SK-N-SH (cell line): ENCODE data around the gene ACTL10. TPM values are rescaled to one million over a fixed set of nuclear protein-coding genes. Genes with fewer than 3 reads are reported as not detected.

ENCODE experiments used
- CTCF ChIA-PET: fragments of 300-600, 350-600 bp; formaldehyde crosslinking; extraction: SDS; loops from one replicate; lab custom pipeline; 2021; lab: Yijun Ruan, JAX
- POLR2A ChIA-PET: fragments of 350-600 bp; sonication (Branson Sonifier 250); formaldehyde crosslinking; extraction: SDS; loops from one replicate; lab custom pipeline; 2020; ENCODE audit warnings: antibody characterized with exemption, inconsistent platforms; lab: Yijun Ruan, JAX
- DNase-seq: peaks from one replicate; pipeline ENCODE4 v3.0.0; 2012
- H2AFZ ChIP-seq: fragments of 200-600 bp; sonication (generic); 2 replicates; pipeline ENCODE4 v1.8.1; 2016; ENCODE audit warnings: antibody characterized with exemption, mild to moderate bottlenecking, low read depth
- H3F3A ChIP-seq: fragments of 200-600 bp; sonication (generic); replicated peaks from 2 replicates; pipeline ENCODE3; 2016; ENCODE audit warnings: antibody characterized with exemption, mild to moderate bottlenecking; ENCODE audit not compliant: insufficient read depth
- H3K27ac ChIP-seq, 2 experiments: fragments of 200-500 bp in 1 of 2; fragments of 200-600 bp in 1 of 2; sonication (Bioruptor generic) in 1 of 2; sonication (generic), shearing (Covaris generic) in 1 of 2; 2 replicates each; pipeline versions ENCODE4 v1.5.1 to v1.6.1; 2014 to 2016; ENCODE audit warnings: low read depth in 2 of 2, inconsistent platforms in 1 of 2, low read length in 1 of 2, mild to moderate bottlenecking in 1 of 2, mixed read lengths in 1 of 2
- H3K27me3 ChIP-seq: fragments of 200-600 bp; sonication (generic), shearing (Covaris generic); 2 replicates; pipeline ENCODE4 v1.6.1; 2016; ENCODE audit warnings: mixed run types; ENCODE audit not compliant: insufficient read depth
- H3K36me3 ChIP-seq, 2 experiments: fragments of 200-500 bp in 1 of 2; fragments of 200-600 bp in 1 of 2; sonication (Bioruptor generic) in 1 of 2; sonication (generic) in 1 of 2; replicated peaks in 1 of 2; 2 replicates each; pipeline versions ENCODE3 to v1.5.1; 2014 to 2016; ENCODE audit warnings: low read length in 1 of 2, mild to moderate bottlenecking in 1 of 2; ENCODE audit not compliant: insufficient read depth in 2 of 2, control insufficient read depth in 1 of 2
- H3K4me1 ChIP-seq, 2 experiments: fragments of 200-500 bp in 1 of 2; fragments of 200-600 bp in 1 of 2; sonication (Bioruptor generic) in 1 of 2; sonication (generic), shearing (Covaris generic) in 1 of 2; 2 replicates each; pipeline versions ENCODE4 v1.5.1 to v1.6.1; 2014 to 2016; ENCODE audit warnings: low read depth in 1 of 2, low read length in 1 of 2, mixed run types in 1 of 2; ENCODE audit not compliant: insufficient read depth in 2 of 2, control insufficient read depth in 1 of 2
- H3K4me2 ChIP-seq: fragments of 200-600 bp; sonication (generic), shearing (Covaris generic); 2 replicates; pipeline ENCODE4 v1.6.1; 2017; ENCODE audit warnings: mixed run types
- H3K4me3 ChIP-seq, 2 experiments: fragments of 200-500 bp in 1 of 2; fragments of 200-600 bp in 1 of 2; sonication (Bioruptor generic) in 1 of 2; sonication (generic), shearing (Covaris generic) in 1 of 2; 2 replicates each; pipeline versions ENCODE4 v1.5.1 to v1.8.1; 2014 to 2016; ENCODE audit warnings: low read depth in 2 of 2, inconsistent platforms in 1 of 2, low read length in 1 of 2, mild to moderate bottlenecking in 1 of 2, mixed read lengths in 1 of 2, moderate library complexity in 1 of 2
- H3K79me2 ChIP-seq: fragments of 200-600 bp; sonication (generic); 2 replicates; pipeline ENCODE4 v1.8.1; 2017; ENCODE audit warnings: mild to moderate bottlenecking; ENCODE audit not compliant: insufficient read depth
- H3K9ac ChIP-seq: fragments of 200-600 bp; sonication (generic); 2 replicates; pipeline ENCODE4 v1.6.1; 2017; ENCODE audit warnings: mixed run types
- H3K9me2 ChIP-seq: fragments of 200-600 bp; sonication (generic); 2 replicates; pipeline ENCODE4 v1.6.1; 2017; ENCODE audit warnings: mixed run types
- H3K9me3 ChIP-seq: fragments of 200-600 bp; sonication (generic); 2 replicates; pipeline ENCODE4 v1.6.1; 2017; ENCODE audit warnings: mixed run types, mild to moderate bottlenecking, moderate library complexity
- H4K20me1 ChIP-seq: fragments of 200-600 bp; sonication (generic); 2 replicates; pipeline ENCODE4 v1.6.1; 2017; ENCODE audit warnings: mild to moderate bottlenecking, mixed run types; ENCODE audit not compliant: insufficient read depth
- CHD2 ChIP-seq: fragments of 150-350 bp; IDR thresholded peaks from 2 replicates; pipeline ENCODE4 v1.6.1; 2018; ENCODE audit warnings: low read length; ENCODE audit not compliant: partially characterized antibody
- CTCF ChIP-seq: fragments of 200-600 bp; sonication (generic); IDR thresholded peaks from 2 replicates; pipeline ENCODE4 v1.6.1; 2017; ENCODE audit warnings: antibody characterized with exemption, mild to moderate bottlenecking, moderate library complexity
- EP300 ChIP-seq, 2 experiments: IDR thresholded peaks; 2 replicates each; pipeline versions ENCODE4 v1.4.0 to v1.6.1; 2012; ENCODE audit warnings: borderline replicate concordance in 1 of 2, low read depth in 1 of 2, low read length in 1 of 2
- GABPA ChIP-seq: IDR thresholded peaks from 2 replicates; pipeline ENCODE4 v1.4.0; 2012; ENCODE audit warnings: low read depth, mild to moderate bottlenecking
- GATA2 ChIP-seq: sonication (generic); formaldehyde crosslinking; IDR thresholded peaks from 2 replicates; pipeline ENCODE4 v1.5.0; 2020; ENCODE audit warnings: mild to moderate bottlenecking, missing genetic modification reagents
- JUND ChIP-seq: IDR thresholded peaks from 2 replicates; pipeline ENCODE4 v1.4.0; 2012
- MAX ChIP-seq: IDR thresholded peaks from 2 replicates; pipeline ENCODE4 v1.4.0; 2012; ENCODE audit warnings: low read depth
- MEF2A ChIP-seq: IDR thresholded peaks from 2 replicates; pipeline ENCODE4 v1.4.0; 2012; ENCODE audit warnings: low read depth, borderline replicate concordance
- MXI1 ChIP-seq: IDR thresholded peaks from 2 replicates; pipeline ENCODE4 v1.6.1; 2012; ENCODE audit warnings: mild to moderate bottlenecking, low read depth, low read length, improper control_type of control experiment
- PBX3 ChIP-seq: IDR thresholded peaks from 2 replicates; pipeline ENCODE4; 2012
- RAD21 ChIP-seq: IDR thresholded peaks from 2 replicates; pipeline ENCODE4 v1.6.1; 2012; ENCODE audit warnings: mild to moderate bottlenecking, low read length
- SIN3A ChIP-seq: IDR thresholded peaks from 2 replicates; pipeline ENCODE4 v1.6.1; 2012; ENCODE audit warnings: low read depth, mild to moderate bottlenecking, low read length, moderate library complexity, borderline replicate concordance
- SMC3 ChIP-seq: IDR thresholded peaks from 2 replicates; pipeline ENCODE4 v1.6.1; 2012; ENCODE audit warnings: low read depth, low read length, improper control_type of control experiment
- USF1 ChIP-seq: IDR thresholded peaks from 2 replicates; pipeline ENCODE4 v1.4.0; 2012; ENCODE audit warnings: low read depth, borderline replicate concordance
- YY1 ChIP-seq: IDR thresholded peaks from 2 replicates; pipeline ENCODE4 v1.4.0; 2012; ENCODE audit warnings: low read depth, mild to moderate bottlenecking
- ZBTB33 ChIP-seq: IDR thresholded peaks from 2 replicates; pipeline ENCODE4 v1.4.0; 2012; ENCODE audit warnings: low read depth, borderline replicate concordance
- WGBS: methylation state at CpG from one replicate; pipeline ENCODE4 v1.1.6; 2017; ENCODE audit warnings: low lambda C conversion rate; 5-methylcytosine and 5-hydroxymethylcytosine counted together
- polyA plus RNA-seq, 3 experiments: library from polyadenylated mRNA; depleted of rRNA; stranded (reverse); fragments of >200 nt; gene quantifications; 2 replicates each; pipeline ENCODE4 v1.2.3, GENCODE V29; 2012

ACTL10 gene
- polyA plus RNA-seq, 1 of the 3 experiments (the other 2 are of a cell fraction), result 0.25 TPM

- CTCF ChIA-PET, result interaction anchor here (1.0 kb wide), 1 partner anchor 82 kb away, joined by 4 read pairs; no protein-coding TSS in a partner anchor
- no CpG with 5 or more reads among the region's 21 CpGs for whole genome bisulfite sequencing
- POLR2A ChIA-PET, result no interaction called here
- no peaks in the 10 kb centered on the region for H3K79me2 ChIP-seq
- no peak for TF ChIP-seq GABPA
- TF ChIP-seq PBX3, result no peak
- no peak for TF ChIP-seq ZBTB33
- no peak for TF ChIP-seq SMC3
- no peak for TF ChIP-seq USF1
- no peak for TF ChIP-seq CHD2
- TF ChIP-seq MXI1, result no peak
- TF ChIP-seq GATA2 (CRISPR knock-in tag), result no peak
- no peak for TF ChIP-seq MAX
- no peak for TF ChIP-seq RAD21
- no peak for TF ChIP-seq JUND
- no peak for TF ChIP-seq CTCF
- TF ChIP-seq EP300 (IDR thresholded peaks at IDR 0.05; ENCODE audit: borderline replicate concordance in 1 of 2, low read depth in 1 of 2, low read length in 1 of 2), result no peak
- TF ChIP-seq MEF2A, result no peak
- TF ChIP-seq YY1, result no peak
- no peak for TF ChIP-seq SIN3A
- TF ChIP-seq, all 33 proteins: peak for 0
- H3F3A ChIP-seq, result no peaks in the 10 kb centered on the region
- H3K4me2 ChIP-seq, result no peak overlapping the region
- no peaks in the 10 kb centered on the region for H4K20me1 ChIP-seq
- no peak overlapping the region for H3K9ac ChIP-seq
- no peaks in the 10 kb centered on the region for H3K9me3 ChIP-seq
- peaks cover 0 to 7% of the 10 kb centered on the region in 2 experiments for H3K36me3 ChIP-seq
- H2AFZ ChIP-seq, result no peak overlapping the region
- H3K27me3 ChIP-seq, result no peaks in the 10 kb centered on the region
- DNase-seq, result no peak
- peaks cover 0 to 19% of the 10 kb centered on the region in 2 experiments; a peak in 1 of 4 replicates for H3K4me1 ChIP-seq
- no peak overlapping the region for H3K27ac ChIP-seq
- no peak overlapping the region for H3K4me3 ChIP-seq
- H3K9me2 ChIP-seq, result no peaks in the 10 kb centered on the region
Observed at GRCh38 chr20:33660035-33660684, 6.6 kb upstream of the ACTL10 start.
